ENCODE measurements around the gene HDLBP.

Gene HDLBP

GRCh38 chr2:241321033-241321432 lies 5.6 kb upstream of the HDLBP start:
- TF ChIP-seq GATA3 (IDR thresholded peaks at IDR 0.05; ENCODE audit: low read depth, low read length) (no peak), GATA2 (IDR thresholded peaks at IDR 0.05; ENCODE audit: low read depth, low read length) (no peak)

- TF ChIP-seq GATA3 (IDR thresholded peaks at IDR 0.05; ENCODE audit: low read depth, low read length) (no peak), GATA2 (IDR thresholded peaks at IDR 0.05; ENCODE audit: low read depth, low read length) (no peak)
Measured at GRCh38 chr2:241320394-241320793, 4.9 kb upstream of the HDLBP start.

GRCh38 chr2:241317391-241317790 lies 1.9 kb upstream of the HDLBP start:
- no peak for TF ChIP-seq GATA2 (IDR thresholded peaks at IDR 0.05; ENCODE audit: low read depth, low read length)
- TF ChIP-seq GATA3 (IDR thresholded peaks at IDR 0.05; ENCODE audit: low read depth, low read length): no peak

GRCh38 chr2:241316825-241317224 lies 1.4 kb upstream of the HDLBP start:
- TF ChIP-seq GATA2 (IDR thresholded peaks at IDR 0.05; ENCODE audit: low read depth, low read length): no peak
- TF ChIP-seq GATA3 (IDR thresholded peaks at IDR 0.05; ENCODE audit: low read depth, low read length): no peak

GRCh38 chr2:241315879-241316631 lies 583 bp upstream of the HDLBP start, which contains the start of gene SEPTIN2:
SEPTIN2 (plus strand) TSS chr2:241315925; CDS start chr2:241324233, 8,308 bp downstream.
- TF ChIP-seq GATA2 (IDR thresholded peaks at IDR 0.05; ENCODE audit: low read depth, low read length) (no peak), GATA3 (IDR thresholded peaks at IDR 0.05; ENCODE audit: low read depth, low read length) (no peak)

GRCh38 chr2:241314226-241315092 lies 1.0 kb downstream of the HDLBP start:
- TF ChIP-seq GATA3 (IDR thresholded peaks at IDR 0.05; ENCODE audit: low read depth, low read length) (no peak), GATA2 (IDR thresholded peaks at IDR 0.05; ENCODE audit: low read depth, low read length) (no peak)

- TF ChIP-seq GATA2 (IDR thresholded peaks at IDR 0.05; ENCODE audit: low read depth, low read length) (no peak), GATA3 (IDR thresholded peaks at IDR 0.05; ENCODE audit: low read depth, low read length) (no peak)
Measured at GRCh38 chr2:241313543-241314095, 1.9 kb downstream of the HDLBP start.

- TF ChIP-seq GATA3 (IDR thresholded peaks at IDR 0.05; ENCODE audit: low read depth, low read length) (no peak), GATA2 (IDR thresholded peaks at IDR 0.05; ENCODE audit: low read depth, low read length) (no peak)
Measured at GRCh38 chr2:241312082-241312481, 3.4 kb downstream of the HDLBP start.

GRCh38 chr2:241310917-241311566 lies 4.4 kb downstream of the HDLBP start:
- TF ChIP-seq GATA2 (IDR thresholded peaks at IDR 0.05; ENCODE audit: low read depth, low read length) (no peak), GATA3 (IDR thresholded peaks at IDR 0.05; ENCODE audit: low read depth, low read length) (no peak)

GRCh38 chr2:241309684-241310117 lies 5.8 kb downstream of the HDLBP start:
- TF ChIP-seq GATA3 (IDR thresholded peaks at IDR 0.05; ENCODE audit: low read depth, low read length) (no peak), GATA2 (IDR thresholded peaks at IDR 0.05; ENCODE audit: low read depth, low read length) (no peak)

GRCh38 chr2:241308832-241309500 lies 6.5 kb downstream of the HDLBP start:
- no peak for TF ChIP-seq GATA2 (IDR thresholded peaks at IDR 0.05; ENCODE audit: low read depth, low read length)
- no peak for TF ChIP-seq GATA3 (IDR thresholded peaks at IDR 0.05; ENCODE audit: low read depth, low read length)

GRCh38 chr2:241308267-241308666 lies 7.2 kb downstream of the HDLBP start:
- TF ChIP-seq GATA2 (IDR thresholded peaks at IDR 0.05; ENCODE audit: low read depth, low read length) (no peak), GATA3 (IDR thresholded peaks at IDR 0.05; ENCODE audit: low read depth, low read length) (no peak)

GRCh38 chr2:241307055-241307454 lies 8.4 kb downstream of the HDLBP start:
- TF ChIP-seq GATA3 (IDR thresholded peaks at IDR 0.05; ENCODE audit: low read depth, low read length): no peak
- no peak for TF ChIP-seq GATA2 (IDR thresholded peaks at IDR 0.05; ENCODE audit: low read depth, low read length)

All from SH-SY5Y (cell line).